ENCODE results near the gene ZP4. TPM values are rescaled to one million over a fixed set of nuclear protein-coding genes. Genes with fewer than 3 reads are reported as not detected.

ZP4 gene
- total RNA-seq, 2 donors from 2014 or later: not detected

- Histone ChIP-seq H3K9me3 (no peaks in the 10 kb centered on the region), H3K4me1 (no peaks in the 10 kb centered on the region), H3K4me3 (no peak overlapping the region), H3K27ac (no peak overlapping the region), H3K27me3 (no peaks in the 10 kb centered on the region), H3K36me3 (no peaks in the 10 kb centered on the region)
- no peak for DNase-seq (ENCODE audit: low spot score)
- TF ChIP-seq CTCF (IDR thresholded peaks at IDR 0.05): no peak
These were observed 36.5 kb upstream of the ZP4 start for GRCh38 chr1:237927198-237927597.

- Histone ChIP-seq H3K9me3 (no peaks in the 10 kb centered on the region), H3K27me3 (no peaks in the 10 kb centered on the region), H3K4me3 (no peak overlapping the region), H3K27ac (no peak overlapping the region), H3K36me3 (no peaks in the 10 kb centered on the region), H3K4me1 (no peaks in the 10 kb centered on the region)
- DNase-seq (ENCODE audit: low spot score): no peak
- TF ChIP-seq CTCF (IDR thresholded peaks at IDR 0.05): no peak
These were observed 30.6 kb upstream of the ZP4 start for GRCh38 chr1:237921306-237921705.

GRCh38 chr1:237913345-237913744 is 22.6 kb upstream of the ZP4 start:
- H3K27me3 ChIP-seq: no peaks in the 10 kb centered on the region
- no peak overlapping the region for H3K4me3 ChIP-seq
- H3K36me3 ChIP-seq: no peaks in the 10 kb centered on the region
- H3K9me3 ChIP-seq: peaks cover 0 to 10% of the 10 kb centered on the region in 2 donors
- H3K4me1 ChIP-seq: no peaks in the 10 kb centered on the region
- no peak for TF ChIP-seq CTCF (IDR thresholded peaks at IDR 0.05)
- no peak overlapping the region for H3K27ac ChIP-seq
- DNase-seq (ENCODE audit: low spot score): no peak

GRCh38 chr1:237911911-237912310 is 21.2 kb upstream of the ZP4 start:
- DNase-seq (ENCODE audit: low spot score): no peak
- TF ChIP-seq CTCF (IDR thresholded peaks at IDR 0.05): no peak
- Histone ChIP-seq H3K27ac (no peak overlapping the region), H3K27me3 (no peaks in the 10 kb centered on the region), H3K4me1 (no peaks in the 10 kb centered on the region), H3K9me3 (peaks cover 0 to 10% of the 10 kb centered on the region in 2 donors), H3K36me3 (no peaks in the 10 kb centered on the region), H3K4me3 (no peak overlapping the region)

- no peak overlapping the region for H3K4me3 ChIP-seq
- H3K27ac ChIP-seq: no peak overlapping the region
- H3K4me1 ChIP-seq: no peaks in the 10 kb centered on the region
- no peak for TF ChIP-seq CTCF (IDR thresholded peaks at IDR 0.05)
- H3K27me3 ChIP-seq: no peaks in the 10 kb centered on the region
- no peak for DNase-seq (ENCODE audit: low spot score)
- no peaks in the 10 kb centered on the region for H3K36me3 ChIP-seq
- H3K9me3 ChIP-seq: peaks cover 0 to 10% of the 10 kb centered on the region in 2 donors
These were observed 20.1 kb upstream of the ZP4 start for GRCh38 chr1:237910834-237911233.

- no peak for TF ChIP-seq CTCF (IDR thresholded peaks at IDR 0.05)
- no peaks in the 10 kb centered on the region for H3K27me3 ChIP-seq
- H3K9me3 ChIP-seq: no peaks in the 10 kb centered on the region
- H3K4me3 ChIP-seq: no peak overlapping the region
- no peak for DNase-seq (ENCODE audit: low spot score)
- no peak overlapping the region for H3K27ac ChIP-seq
- H3K36me3 ChIP-seq: no peaks in the 10 kb centered on the region
- H3K4me1 ChIP-seq: no peaks in the 10 kb centered on the region
These were observed 13.2 kb upstream of the ZP4 start for GRCh38 chr1:237903961-237904360.
